ENCODE measurements around the gene APBA1. TPM values are rescaled to one million over a fixed set of nuclear protein-coding genes. Genes with fewer than 3 reads are reported as not detected.

APBA1 gene
- polyA plus RNA-seq, 5 donors: 8.2 to 15.3 (median 11.8) TPM

DNA sequence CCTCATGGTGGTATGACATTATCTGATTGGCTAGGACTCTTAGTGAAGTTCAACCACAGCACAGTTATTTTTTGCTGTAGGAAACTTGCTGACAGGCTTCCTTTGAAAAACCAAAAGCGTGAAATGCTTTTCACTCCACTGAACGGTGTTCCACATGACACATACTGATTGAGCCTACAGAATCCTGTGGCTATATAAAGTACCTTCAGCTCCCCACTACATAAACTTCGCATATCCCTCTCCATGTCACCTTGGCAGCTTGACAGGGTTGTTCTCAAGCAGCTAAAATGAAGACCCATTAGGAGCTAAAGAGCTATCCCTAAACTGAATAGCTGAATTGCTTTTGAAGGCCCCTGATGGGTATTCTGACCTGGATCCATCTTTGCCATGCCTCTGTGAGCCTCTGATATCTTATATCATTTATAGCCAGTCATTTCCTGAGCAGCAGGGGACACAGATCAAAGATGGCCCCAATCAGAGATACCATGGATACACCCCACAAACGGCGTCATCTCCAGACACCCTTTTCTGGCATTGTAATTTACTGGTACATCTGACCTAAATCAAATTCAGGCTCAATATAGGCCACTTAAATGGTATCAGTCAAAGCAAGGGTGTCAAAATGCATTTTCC lies 91.5 kb downstream of the APBA1 start:
- DNase-seq: no peak

GRCh38 chr9:69579760-69580581 lies 92.2 kb downstream of the APBA1 start:
- DNase-seq: no peak

- DNase-seq: no peak
Observed at GRCh38 chr9:69579032-69579758, 93.0 kb downstream of the APBA1 start.

- DNase-seq: no peak
Observed at GRCh38 chr9:69578026-69578425, 94.1 kb downstream of the APBA1 start.

GRCh38 chr9:69577123-69577522 lies 95.0 kb downstream of the APBA1 start:
- DNase-seq: no peak

GRCh38 chr9:69574057-69574456 lies 98.1 kb downstream of the APBA1 start:
- peak; percentile 12 to 19 for DNase-seq

DNA sequence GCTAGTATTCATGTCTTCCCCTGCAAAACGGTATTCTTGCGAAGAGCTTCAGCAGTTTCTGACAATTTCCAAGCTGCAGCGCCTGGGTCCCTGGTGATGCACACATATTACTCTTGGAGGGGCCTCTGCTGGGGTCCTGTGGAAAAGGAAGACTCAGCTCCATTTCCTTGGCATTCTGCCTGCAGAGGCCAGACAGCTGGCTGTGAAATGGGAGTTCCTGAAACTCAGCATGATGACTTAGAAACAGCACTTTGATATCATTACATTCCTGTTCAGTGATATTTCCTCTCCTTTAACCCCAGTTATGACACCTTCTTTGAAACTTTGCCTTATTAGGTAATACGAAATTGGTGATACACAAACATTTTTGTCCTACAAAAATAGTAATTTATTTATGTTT lies 98.5 kb downstream of the APBA1 start:
- DNase-seq: peak; percentile 29 to 36

DNA sequence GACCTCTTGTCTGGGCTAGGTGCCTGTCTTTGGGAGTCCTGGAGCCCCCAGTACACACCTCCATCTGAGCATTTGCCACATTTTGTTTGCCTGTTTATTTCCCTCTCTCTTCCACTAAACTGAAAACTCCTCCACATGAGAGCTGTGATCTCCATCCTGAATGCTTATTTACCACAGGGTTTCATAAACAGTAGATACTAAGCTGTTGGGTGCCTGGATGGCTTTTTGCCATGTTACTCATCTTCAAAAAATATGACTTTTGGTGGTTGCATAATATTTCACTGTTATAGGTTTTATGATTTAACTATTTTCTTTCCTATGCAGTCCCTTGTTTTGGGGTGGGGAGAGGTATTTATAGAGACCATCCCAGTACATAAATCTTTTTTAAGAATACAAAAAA lies 99.6 kb downstream of the APBA1 start:
- DNase-seq: no peak

DNA sequence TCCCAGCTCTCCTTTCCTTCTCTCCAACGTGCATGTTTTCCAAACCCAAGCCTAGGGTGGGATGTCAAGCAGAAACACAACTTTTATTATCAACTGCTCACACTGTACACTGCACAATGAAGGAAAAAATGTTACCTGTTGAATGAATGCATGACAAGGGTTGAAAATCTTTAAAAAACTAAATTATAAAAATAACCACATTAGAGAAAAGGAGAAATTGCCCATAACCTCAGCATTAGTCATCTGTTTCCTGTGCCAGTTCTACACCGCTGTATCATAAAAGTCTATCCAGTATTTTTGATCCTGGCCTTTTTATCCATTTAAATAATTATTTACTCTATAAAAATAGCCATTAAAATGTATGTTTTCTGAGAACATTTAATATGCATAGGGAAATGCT lies 101.1 kb downstream of the APBA1 start:
- no peak for DNase-seq

- DNase-seq: no peak
Observed at GRCh38 chr9:69569738-69570451, 102.3 kb downstream of the APBA1 start.

DNA sequence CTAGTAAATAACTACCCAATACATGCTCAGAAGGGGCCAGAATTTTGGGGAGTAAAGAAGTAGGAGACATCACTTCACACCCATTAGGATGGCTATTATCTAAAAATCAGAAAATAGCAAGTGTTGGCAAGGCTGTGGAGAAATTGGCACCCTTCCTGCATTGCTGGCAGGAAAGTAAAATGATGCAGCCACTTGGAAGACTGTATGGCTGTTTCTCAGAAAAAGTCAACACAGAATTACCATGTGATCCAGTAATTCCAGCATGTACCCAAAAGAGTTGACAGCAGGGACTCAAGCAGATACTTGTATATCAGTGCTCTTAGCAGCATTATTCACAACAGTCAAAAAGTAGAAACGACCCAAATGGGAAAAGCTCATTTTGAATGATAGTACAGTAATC lies 107.6 kb downstream of the APBA1 start:
- no peak for DNase-seq

DNA sequence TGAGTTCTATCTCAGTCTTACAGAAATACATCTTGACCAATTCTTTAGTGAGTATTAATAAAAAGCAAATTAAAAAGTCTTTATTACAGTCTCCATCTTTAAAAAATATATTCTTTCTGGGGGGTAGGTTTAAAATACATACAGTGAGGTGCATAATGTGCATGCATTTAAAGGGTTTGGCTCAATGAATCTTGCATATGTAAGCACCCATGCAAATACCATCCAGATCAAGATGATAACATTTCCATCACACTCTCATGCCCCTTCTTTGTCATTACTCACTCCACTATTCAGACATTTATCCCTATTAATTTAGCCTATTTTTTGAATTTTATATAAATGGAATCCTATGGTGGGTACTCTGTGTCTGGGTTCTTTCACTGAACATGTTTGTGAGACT lies 113.0 kb downstream of the APBA1 start:
- DNase-seq: no peak

DNA sequence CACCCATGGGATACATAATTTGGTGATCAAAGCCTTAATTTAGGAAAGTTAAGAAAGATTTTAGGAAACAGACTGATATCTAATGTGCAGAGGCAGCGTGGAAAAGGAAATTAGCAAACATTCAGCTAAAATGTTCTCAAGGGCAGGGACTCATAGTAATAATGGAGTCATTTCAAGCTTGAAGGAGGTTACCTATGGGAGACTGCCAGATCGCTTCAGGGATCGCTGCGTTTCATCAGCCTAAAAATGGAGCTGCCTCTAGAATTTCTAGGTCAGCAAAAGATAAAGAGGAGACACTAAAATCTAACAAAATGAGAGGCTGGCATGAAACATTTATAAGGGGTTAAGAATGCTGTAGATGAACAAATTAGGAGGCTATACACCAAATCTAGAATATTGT lies 115.5 kb downstream of the APBA1 start:
- no peak for DNase-seq

GRCh38 chr9:69555802-69556201 lies 116.4 kb downstream of the APBA1 start:
- no peak for DNase-seq

DNA sequence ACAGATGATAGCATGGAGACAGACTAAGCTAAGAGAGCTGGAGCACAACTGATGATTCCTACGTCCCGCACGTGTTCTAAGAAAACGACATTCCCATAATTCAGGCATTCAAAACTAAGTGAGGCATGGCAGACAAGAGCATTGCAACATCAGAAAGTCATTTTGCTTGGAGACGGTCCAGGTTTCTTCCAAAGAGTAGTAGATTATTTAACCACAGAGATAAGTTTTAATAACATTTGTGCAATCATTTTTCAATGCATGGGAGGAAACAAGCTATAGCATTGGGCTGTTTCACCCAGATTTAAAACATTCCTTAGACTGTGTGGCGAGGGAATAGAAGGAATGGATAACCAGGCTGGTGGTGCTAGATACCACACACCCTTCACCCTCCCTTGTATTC lies 117.2 kb downstream of the APBA1 start:
- DNase-seq: peak in 1 of 2 donors; percentile 25

- peak in 1 of 2 donors; percentile 26 for DNase-seq
Observed at GRCh38 chr9:69549310-69550202, 122.6 kb downstream of the APBA1 start.

- DNase-seq: no peak
Observed at GRCh38 chr9:69548681-69549080, 123.5 kb downstream of the APBA1 start.

- DNase-seq: no peak
Observed at GRCh38 chr9:69546265-69546664, 125.9 kb downstream of the APBA1 start.

- no peak for DNase-seq
Observed at GRCh38 chr9:69542942-69543704, 129.0 kb downstream of the APBA1 start.

DNA sequence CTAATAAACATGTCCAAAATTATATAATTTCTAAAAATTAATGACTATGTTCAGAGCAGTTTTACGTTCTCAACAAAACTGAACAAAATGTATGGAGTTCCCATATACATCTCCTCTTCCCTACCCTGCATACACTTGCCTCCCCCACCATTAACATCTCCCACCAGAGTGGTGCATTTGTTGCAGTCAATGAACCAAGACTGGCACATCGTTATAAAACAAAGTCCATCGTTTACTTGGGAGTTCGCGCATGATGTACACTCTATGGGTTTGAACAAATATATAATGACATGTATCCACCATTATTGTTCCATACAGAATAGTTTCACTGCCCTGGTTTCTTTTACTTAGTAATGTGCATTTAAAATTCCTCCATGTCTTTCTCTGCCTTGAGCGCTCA lies 130.1 kb downstream of the APBA1 start:
- DNase-seq: no peak
